BE2C (cell line): ENCODE measurements around the gene ASTL.

Source experiments
- DNase-seq: peaks from one replicate; pipeline ENCODE4 v3.0.0-alpha.2; 2020
- H3K27me3 ChIP-seq: fragments of 250-450 bp; sonication (Bioruptor Pico); 2 replicates; pipeline ENCODE4 v1.5.1; 2020; ENCODE audit warnings: mild to moderate bottlenecking
- H3K36me3 ChIP-seq: fragments of 250-450 bp; sonication (Bioruptor Pico); 2 replicates; pipeline ENCODE4 v1.5.1; 2020; ENCODE audit warnings: mild to moderate bottlenecking
- H3K4me1 ChIP-seq: fragments of 250-450 bp; sonication (Bioruptor Pico); 2 replicates; pipeline ENCODE4 v1.5.1; 2020
- H3K4me3 ChIP-seq: 2 replicates; pipeline ENCODE4 v1.5.1; 2011; ENCODE audit warnings: low read depth, low read length
- H3K9me3 ChIP-seq: fragments of 250-450 bp; sonication (Bioruptor Pico); 2 replicates; pipeline ENCODE4 v1.5.1; 2020
- CTCF ChIP-seq: IDR thresholded peaks from 2 replicates; pipeline ENCODE4 v1.5.1; 2012; ENCODE audit warnings: mild to moderate bottlenecking, low read depth, low read length

The ASTL gene

GRCh38 chr2:96151595-96152303 is 13.4 kb upstream of the ASTL start:
- no peak for TF ChIP-seq CTCF
- Histone ChIP-seq H3K27me3 (no peaks in the 10 kb centered on the region), H3K4me3 (no peak overlapping the region), H3K4me1 (peaks cover 19% of the 10 kb centered on the region), H3K36me3 (no peaks in the 10 kb centered on the region), H3K9me3 (no peaks in the 10 kb centered on the region)
- DNase-seq: no peak

- H3K4me3 ChIP-seq: no peak overlapping the region
- TF ChIP-seq CTCF: no peak
- H3K9me3 ChIP-seq: no peaks in the 10 kb centered on the region
- peaks cover 23% of the 10 kb centered on the region for H3K4me1 ChIP-seq
- H3K36me3 ChIP-seq: no peaks in the 10 kb centered on the region
- H3K27me3 ChIP-seq: no peaks in the 10 kb centered on the region
- DNase-seq: no peak
Measured at GRCh38 chr2:96150791-96151594, 12.7 kb upstream of the ASTL start.

GRCh38 chr2:96150007-96150640 is 11.8 kb upstream of the ASTL start:
- Histone ChIP-seq H3K36me3 (no peaks in the 10 kb centered on the region), H3K27me3 (no peaks in the 10 kb centered on the region), H3K4me3 (no peak overlapping the region), H3K9me3 (no peaks in the 10 kb centered on the region), H3K4me1 (peaks cover 23% of the 10 kb centered on the region)
- DNase-seq: no peak
- no peak for TF ChIP-seq CTCF

GRCh38 chr2:96148410-96149217 is 10.3 kb upstream of the ASTL start:
- Histone ChIP-seq H3K4me3 (peak overlapping the region; percentile 16; the same call in 1 of the 2 replicates), H3K4me1 (peaks cover 23% of the 10 kb centered on the region)

More at GRCh38 chr2:96148410-96149217, 10.3 kb upstream of the ASTL start:
- DNase-seq: peak; percentile 85
- Histone ChIP-seq H3K27me3 (no peaks in the 10 kb centered on the region), H3K36me3 (no peaks in the 10 kb centered on the region), H3K9me3 (no peaks in the 10 kb centered on the region)
- no peak for TF ChIP-seq CTCF
